ENCODE results near the gene SMARCC2.
A peak's percentile ranks its signal among the peaks of the same experiment; 100 is the strongest.

SMARCC2 gene

GRCh38 chr12:56146492-56147460 is 42.5 kb downstream of the SMARCC2 start:
- DNase-seq, result no peak

DNA sequence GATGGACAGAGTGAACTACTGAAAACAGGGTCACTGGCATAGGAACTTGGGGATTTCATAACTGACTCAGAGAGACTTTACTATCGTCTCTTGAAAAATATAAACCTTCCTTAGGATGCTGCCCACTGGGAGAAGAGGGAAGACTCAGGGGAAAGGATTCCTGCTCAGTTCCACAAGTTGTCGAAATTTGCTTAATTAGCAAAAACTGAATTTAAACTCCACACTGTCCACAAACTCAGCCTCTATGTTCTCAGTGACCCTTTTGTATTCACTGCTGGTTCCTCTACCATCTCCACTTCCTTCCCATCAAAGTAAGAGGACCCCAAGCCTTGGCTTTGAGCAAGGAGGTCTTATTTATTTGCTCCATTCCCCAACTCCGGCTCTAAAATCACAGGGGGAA is 44.1 kb downstream of the SMARCC2 start:
- no peak for DNase-seq

- no peak for DNase-seq
Observed at GRCh38 chr12:56143870-56144269, 45.4 kb downstream of the SMARCC2 start.

GRCh38 chr12:56143217-56143616 is 46.1 kb downstream of the SMARCC2 start:
- no peak for DNase-seq

DNA sequence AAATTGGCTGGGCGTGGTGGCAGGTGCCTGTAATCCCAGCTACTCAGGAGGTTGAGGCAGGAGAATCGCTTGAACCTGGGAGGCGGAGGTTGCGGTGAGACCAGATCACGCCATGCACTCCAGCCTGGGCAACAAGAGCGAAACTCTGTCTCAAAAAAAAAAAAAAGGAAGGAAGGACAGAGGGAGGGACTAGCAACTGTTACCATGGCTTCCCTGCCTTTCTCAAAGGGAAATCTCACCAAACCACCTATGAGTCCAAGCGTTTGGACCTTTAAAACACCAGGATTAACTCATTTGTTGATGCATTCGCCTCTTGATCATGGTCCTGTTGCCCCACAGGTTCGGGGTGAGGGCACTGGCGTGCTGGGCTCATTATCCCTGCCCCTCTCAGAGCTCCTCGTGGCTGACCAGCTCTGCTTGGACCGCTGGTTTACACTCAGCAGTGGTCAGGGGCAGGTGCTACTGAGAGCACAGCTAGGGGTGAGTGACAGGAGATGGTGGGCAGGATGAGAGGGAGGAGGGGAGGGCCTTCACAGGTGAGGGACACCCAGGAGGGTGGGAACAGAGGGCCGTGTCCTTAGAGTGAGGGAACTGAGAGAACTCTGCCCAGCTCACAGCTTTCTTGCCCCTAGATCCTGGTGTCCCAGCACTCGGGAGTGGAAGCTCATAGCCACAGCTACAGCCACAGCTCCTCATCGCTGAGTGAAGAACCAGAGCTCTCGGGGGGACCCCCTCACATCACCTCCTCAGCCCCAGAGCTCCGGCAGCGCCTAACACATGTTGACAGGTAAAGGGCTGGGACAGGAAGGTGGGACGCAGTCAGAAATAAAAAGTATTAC is 47.1 kb downstream of the SMARCC2 start:
- no peak for DNase-seq

- no peak for DNase-seq
Observed at GRCh38 chr12:56137853-56138571, 51.3 kb downstream of the SMARCC2 start.

DNA sequence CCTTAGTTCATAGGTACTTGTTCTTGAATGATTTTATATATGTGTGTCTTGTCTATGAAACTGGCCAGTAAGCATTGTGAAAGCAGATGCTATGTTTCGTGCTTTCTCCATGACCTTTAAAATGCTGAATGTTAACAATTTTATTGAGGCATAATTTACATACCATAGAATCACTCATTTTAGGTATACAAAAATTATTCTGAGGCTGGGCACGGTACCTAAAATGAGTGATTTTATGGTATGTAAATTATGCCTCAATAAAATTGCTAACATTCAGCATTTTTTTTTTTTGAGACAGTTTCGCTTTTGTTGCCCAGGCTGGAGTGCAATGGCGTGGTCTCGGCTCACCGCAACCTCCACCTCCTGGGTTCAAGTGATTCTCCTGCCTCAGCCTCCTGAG is 54.4 kb downstream of the SMARCC2 start:
- no peak for DNase-seq

GRCh38 chr12:56130876-56131275 is 58.4 kb downstream of the SMARCC2 start:
- no peak for DNase-seq

DNA sequence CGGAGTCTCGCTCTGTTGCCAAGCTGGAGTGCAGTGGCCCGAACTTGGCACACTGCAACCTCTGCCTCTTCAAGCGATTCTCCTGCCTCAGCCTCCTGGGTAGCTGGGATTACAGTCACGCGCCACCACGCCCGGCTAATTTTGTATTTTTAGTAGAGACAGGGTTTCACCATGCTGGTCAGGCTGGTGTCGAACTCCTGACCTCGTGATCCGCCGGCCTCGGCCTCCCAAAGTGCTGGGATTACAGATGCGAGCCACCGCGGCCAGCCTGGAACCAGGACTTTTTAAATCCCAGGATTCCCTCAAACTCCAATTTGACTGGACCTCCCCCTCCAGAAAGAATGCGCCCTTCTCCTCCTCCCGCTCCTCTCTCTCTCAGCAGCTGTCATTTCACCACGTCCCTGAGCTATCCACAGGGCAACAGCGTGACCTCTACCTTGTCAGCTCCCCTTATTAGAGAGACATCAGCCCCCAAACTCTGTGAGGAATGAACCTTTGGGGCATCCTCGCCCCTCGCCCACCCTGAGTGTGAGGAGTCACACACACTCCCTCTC is 59.3 kb downstream of the SMARCC2 start:
- no peak for DNase-seq

- DNase-seq, result peak; percentile 80 to 83
Observed at GRCh38 chr12:56129206-56129941, 59.9 kb downstream of the SMARCC2 start.

- DNase-seq, result no peak
Observed at GRCh38 chr12:56128670-56129205, 60.5 kb downstream of the SMARCC2 start.

GRCh38 chr12:56127888-56128669 is 61.2 kb downstream of the SMARCC2 start, which contains the start of gene ESYT1:
ESYT1 (plus strand) TSS chr12:56128267; CDS start chr12:56128320, 53 bp downstream.
- peak; percentile 99 for DNase-seq

DNA sequence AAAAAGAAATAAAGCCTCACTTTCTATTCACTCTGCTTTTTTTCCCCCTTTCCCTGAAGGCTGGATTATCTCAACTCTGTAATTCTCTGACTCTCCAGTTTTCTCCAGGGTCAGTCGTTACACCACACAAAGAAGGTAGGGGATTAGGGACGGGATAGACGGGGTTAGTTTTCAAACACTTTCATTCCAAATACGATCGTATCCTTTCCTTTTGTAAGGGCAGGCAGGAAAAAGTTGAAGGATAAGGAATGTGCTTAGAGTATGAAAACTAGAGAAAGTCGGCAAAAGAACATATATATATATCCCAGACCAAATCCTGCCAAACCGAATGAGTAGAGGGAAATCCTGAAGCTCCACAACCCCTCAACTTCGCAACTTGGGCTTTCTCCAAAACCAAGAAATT is 61.8 kb downstream of the SMARCC2 start:
- DNase-seq, result no peak

- DNase-seq, result no peak
Observed at GRCh38 chr12:56126732-56127239, 62.5 kb downstream of the SMARCC2 start.

DNA sequence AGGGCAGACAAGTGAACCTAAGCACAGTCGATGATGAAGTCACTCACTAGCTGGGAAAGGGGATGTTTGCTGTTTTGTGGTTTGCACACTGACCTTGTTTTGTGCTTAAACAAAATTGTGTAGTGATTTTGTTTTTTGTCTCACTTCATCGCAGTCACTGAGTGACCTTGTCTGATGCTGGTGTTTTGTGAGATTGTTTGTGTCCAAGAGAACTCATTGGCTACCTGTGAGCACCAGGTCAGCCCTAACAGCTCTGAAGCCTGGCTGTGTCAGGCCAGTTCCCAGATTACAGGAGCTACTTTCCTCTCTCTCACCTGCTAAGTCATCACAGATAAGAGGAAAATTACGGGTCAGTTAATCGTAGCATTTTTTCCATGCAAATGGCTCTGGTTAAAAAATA is 65.2 kb downstream of the SMARCC2 start:
- DNase-seq, result no peak

DNA sequence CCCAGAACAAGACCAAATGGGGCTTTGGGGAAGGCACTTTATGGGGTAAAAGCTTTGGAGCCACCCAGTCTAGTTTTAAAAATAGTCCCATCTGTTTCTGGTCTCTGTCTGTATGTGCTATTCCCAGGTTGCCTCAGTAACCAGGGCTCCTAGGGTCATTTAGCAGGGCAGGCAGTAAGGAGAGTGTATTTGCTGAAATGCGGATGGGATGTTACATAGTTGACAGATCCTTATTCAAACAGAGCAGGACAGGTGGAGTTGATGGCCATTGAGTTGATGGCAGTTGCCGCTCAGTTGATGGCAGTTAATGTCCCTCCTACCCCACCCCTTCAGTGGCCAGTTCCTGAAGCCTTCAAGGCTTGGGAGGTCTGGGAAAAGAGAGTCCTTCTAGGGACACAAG is 66.6 kb downstream of the SMARCC2 start:
- no peak for DNase-seq

GRCh38 chr12:56121204-56121870 is 67.9 kb downstream of the SMARCC2 start:
- DNase-seq, result no peak

DNA sequence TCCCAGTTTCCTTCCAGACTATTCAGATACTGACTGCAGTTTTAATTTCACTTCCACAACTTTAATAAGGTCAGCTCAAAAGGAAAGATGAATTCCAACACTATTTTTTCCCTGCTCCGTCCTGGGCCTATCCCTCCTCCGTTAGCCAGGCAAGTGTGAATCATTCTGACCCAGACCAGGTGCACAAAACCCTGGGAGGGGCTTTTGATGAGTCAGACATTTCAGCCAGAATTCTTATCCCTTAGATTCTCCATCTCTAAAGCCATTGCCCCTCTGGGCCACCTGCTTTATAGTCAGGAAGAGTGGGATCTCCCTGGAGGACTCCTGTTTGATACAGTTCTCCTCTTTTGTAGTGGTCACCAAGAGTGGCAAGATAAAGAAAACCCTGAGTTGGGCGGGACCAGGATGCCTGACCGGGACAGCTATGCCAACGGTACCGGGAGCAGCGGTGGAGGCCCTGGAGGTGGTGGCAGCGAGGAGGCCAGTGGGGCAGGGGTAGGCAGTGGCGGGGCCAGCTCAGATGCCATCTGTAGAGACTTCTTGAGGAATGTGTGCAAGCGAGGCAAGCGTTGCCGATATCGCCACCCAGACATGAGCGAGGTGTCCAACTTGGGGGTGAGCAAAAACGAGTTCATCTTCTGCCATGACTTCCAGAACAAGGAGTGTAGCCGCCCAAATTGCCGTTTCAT is 69.0 kb downstream of the SMARCC2 start:
- DNase-seq, result no peak

DNA sequence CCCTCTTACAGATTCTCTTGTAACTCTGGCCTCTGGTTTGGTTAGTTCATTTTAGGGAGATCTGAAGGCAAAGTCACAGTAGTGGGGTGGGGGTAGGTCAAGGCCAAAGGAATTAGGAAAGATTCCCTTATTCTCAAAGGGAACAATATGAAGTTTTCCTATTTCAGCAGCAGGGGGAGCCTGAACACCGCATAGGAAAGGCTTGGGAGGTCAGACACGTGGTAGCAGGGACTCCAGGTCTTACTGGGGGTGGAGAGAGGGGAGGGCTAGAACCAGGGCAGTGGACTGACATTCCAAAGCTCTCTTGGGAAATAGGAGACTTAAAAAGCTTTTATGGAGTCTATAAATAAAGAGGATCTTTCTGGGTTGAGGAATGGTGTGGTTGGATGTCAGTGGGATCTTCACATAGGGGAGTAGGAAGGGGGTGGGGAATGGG is 69.9 kb downstream of the SMARCC2 start:
- DNase-seq, result peak; percentile 72 to 77
